ENCODE results near the gene PLRG1.

The PLRG1 gene

DNA sequence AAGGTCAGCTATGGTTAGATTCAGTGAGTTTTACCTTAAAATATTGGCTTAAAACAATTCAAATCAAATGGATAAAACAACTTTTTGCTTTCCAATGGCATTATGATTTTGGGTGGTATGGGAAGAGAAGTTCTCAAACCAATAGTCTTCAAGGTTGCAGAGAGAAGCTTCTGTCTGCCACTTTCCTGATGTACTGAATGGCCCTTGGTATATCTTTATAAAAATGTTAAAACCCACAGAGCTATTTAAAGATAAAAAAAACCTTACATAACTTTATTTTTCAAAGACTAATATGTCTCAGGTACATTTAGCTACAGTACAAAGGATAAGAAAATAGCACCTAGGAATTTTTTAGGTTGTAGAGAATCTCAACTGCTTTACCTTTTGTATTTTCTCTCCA lies 33.5 kb upstream of the PLRG1 start:
- H3K4me1 ChIP-seq (ENCODE audit: low read length): no peaks in the 10 kb centered on the region

DNA sequence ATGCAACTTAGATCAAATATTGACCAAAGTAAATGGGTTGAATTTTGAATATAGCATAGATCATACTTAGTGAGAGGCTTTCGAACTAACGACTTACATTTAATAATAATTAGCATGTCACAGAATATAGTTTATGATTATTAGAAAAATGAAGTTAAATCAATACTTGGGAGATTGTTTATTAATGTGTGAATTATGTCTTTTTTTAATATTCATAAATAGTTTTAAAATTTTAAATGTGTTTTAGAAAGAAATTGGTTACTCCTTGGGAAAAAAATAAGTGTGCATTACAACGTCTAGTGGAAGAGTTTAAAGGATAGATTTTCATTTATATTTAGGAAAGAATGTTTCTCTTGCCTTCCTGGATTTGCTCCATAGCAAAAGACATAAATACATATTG lies 33.0 kb upstream of the PLRG1 start:
- H3K79me2 ChIP-seq (ENCODE audit: low read length): no peaks in the 10 kb centered on the region
- no peaks in the 10 kb centered on the region for H3F3A ChIP-seq (ENCODE audit: insufficient read depth, low read length)
- H3K9me2 ChIP-seq (replicated peaks; ENCODE audit: insufficient read depth, low read length): no peaks in the 10 kb centered on the region
- H3K27ac ChIP-seq (ENCODE audit: low read length): no peak overlapping the region
- no peaks in the 10 kb centered on the region for H3K36me3 ChIP-seq (replicated peaks; ENCODE audit: insufficient read depth, low read length)
- H4K20me1 ChIP-seq (ENCODE audit: insufficient read depth, low read length): no peaks in the 10 kb centered on the region
- H3K4me2 ChIP-seq (ENCODE audit: low read depth, low read length): no peak overlapping the region
- TF ChIP-seq, protein P1, sequence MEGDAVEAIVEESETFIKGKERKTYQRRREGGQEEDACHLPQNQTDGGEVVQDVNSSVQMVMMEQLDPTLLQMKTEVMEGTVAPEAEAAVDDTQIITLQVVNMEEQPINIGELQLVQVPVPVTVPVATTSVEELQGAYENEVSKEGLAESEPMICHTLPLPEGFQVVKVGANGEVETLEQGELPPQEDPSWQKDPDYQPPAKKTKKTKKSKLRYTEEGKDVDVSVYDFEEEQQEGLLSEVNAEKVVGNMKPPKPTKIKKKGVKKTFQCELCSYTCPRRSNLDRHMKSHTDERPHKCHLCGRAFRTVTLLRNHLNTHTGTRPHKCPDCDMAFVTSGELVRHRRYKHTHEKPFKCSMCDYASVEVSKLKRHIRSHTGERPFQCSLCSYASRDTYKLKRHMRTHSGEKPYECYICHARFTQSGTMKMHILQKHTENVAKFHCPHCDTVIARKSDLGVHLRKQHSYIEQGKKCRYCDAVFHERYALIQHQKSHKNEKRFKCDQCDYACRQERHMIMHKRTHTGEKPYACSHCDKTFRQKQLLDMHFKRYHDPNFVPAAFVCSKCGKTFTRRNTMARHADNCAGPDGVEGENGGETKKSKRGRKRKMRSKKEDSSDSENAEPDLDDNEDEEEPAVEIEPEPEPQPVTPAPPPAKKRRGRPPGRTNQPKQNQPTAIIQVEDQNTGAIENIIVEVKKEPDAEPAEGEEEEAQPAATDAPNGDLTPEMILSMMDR (IDR thresholded peaks at IDR 0.05; ENCODE audit: low read length): no peak
- no peak for TF ChIP-seq EZH2phosphoT487 (IDR thresholded peaks at IDR 0.05; ENCODE audit: low read length)
- TF ChIP-seq EZH2 (optimal IDR thresholded peaks at IDR 0.05; ENCODE audit: low read depth, low read length): no peak
- H3K9me3 ChIP-seq (replicated peaks; ENCODE audit: insufficient read depth, low read length): no peaks in the 10 kb centered on the region
- H2AFZ ChIP-seq (ENCODE audit: low read length): no peak overlapping the region
- H3K27me3 ChIP-seq (replicated peaks; ENCODE audit: insufficient read depth, low read length): no peaks in the 10 kb centered on the region
- H3K9ac ChIP-seq (ENCODE audit: low read length): no peak overlapping the region
- H3K4me3 ChIP-seq (ENCODE audit: low read length): no peak overlapping the region
- H3K4me1 ChIP-seq (ENCODE audit: low read length): no peaks in the 10 kb centered on the region
- DNase-seq: no peak

More for the DNA sequence above, 33.5 kb upstream of the PLRG1 start:
- Histone ChIP-seq H3K36me3 (replicated peaks; ENCODE audit: insufficient read depth, low read length) (no peaks in the 10 kb centered on the region), H3F3A (ENCODE audit: insufficient read depth, low read length) (no peaks in the 10 kb centered on the region), H3K4me3 (ENCODE audit: low read length) (no peak overlapping the region), H3K27me3 (replicated peaks; ENCODE audit: insufficient read depth, low read length) (no peaks in the 10 kb centered on the region), H4K20me1 (ENCODE audit: insufficient read depth, low read length) (no peaks in the 10 kb centered on the region), H3K9ac (ENCODE audit: low read length) (no peak overlapping the region), H3K9me3 (replicated peaks; ENCODE audit: insufficient read depth, low read length) (no peaks in the 10 kb centered on the region), H2AFZ (ENCODE audit: low read length) (no peak overlapping the region), H3K79me2 (ENCODE audit: low read length) (no peaks in the 10 kb centered on the region), H3K4me2 (ENCODE audit: low read depth, low read length) (no peak overlapping the region), H3K27ac (ENCODE audit: low read length) (no peak overlapping the region), H3K9me2 (replicated peaks; ENCODE audit: insufficient read depth, low read length) (no peaks in the 10 kb centered on the region)
- no peak for TF ChIP-seq EZH2 (optimal IDR thresholded peaks at IDR 0.05; ENCODE audit: low read depth, low read length)
- DNase-seq: no peak

DNA sequence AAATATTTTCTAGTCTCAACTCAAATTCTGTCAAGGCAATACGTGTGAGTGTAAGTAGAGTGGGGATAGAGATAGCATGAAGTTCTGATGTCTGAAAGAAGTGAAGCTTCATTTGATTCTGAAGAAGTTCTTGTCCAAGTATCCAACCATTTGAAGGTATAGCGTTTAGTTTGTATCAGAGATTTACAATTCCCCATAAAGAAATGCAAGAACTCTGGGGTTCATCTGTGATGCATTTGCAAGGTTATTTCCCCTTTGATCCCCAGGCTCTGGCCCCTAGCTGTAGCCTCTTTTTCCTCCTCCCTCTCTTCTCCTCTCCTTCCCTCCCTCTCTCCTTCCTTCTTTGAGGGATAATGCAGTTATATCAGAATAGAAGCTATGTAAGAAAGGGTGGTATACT lies 32.5 kb upstream of the PLRG1 start:
- H3K27me3 ChIP-seq (replicated peaks; ENCODE audit: insufficient read depth, low read length): no peaks in the 10 kb centered on the region
- no peaks in the 10 kb centered on the region for H3K36me3 ChIP-seq (replicated peaks; ENCODE audit: insufficient read depth, low read length)
- TF ChIP-seq EZH2phosphoT487 (IDR thresholded peaks at IDR 0.05; ENCODE audit: low read length): no peak
- TF ChIP-seq, protein P1 (IDR thresholded peaks at IDR 0.05; ENCODE audit: low read length): no peak
- TF ChIP-seq EZH2 (optimal IDR thresholded peaks at IDR 0.05; ENCODE audit: low read depth, low read length): no peak
- H3K9me3 ChIP-seq (replicated peaks; ENCODE audit: insufficient read depth, low read length): no peaks in the 10 kb centered on the region
- no peak overlapping the region for H2AFZ ChIP-seq (ENCODE audit: low read length)
- H3K79me2 ChIP-seq (ENCODE audit: low read length): no peaks in the 10 kb centered on the region
- H3K4me2 ChIP-seq (ENCODE audit: low read depth, low read length): no peak overlapping the region
- no peaks in the 10 kb centered on the region for H3K9me2 ChIP-seq (replicated peaks; ENCODE audit: insufficient read depth, low read length)
- no peak overlapping the region for H3K4me3 ChIP-seq (ENCODE audit: low read length)
- no peak overlapping the region for H3K27ac ChIP-seq (ENCODE audit: low read length)
- H3K4me1 ChIP-seq (ENCODE audit: low read length): no peaks in the 10 kb centered on the region
- no peak overlapping the region for H3K9ac ChIP-seq (ENCODE audit: low read length)
- no peaks in the 10 kb centered on the region for H3F3A ChIP-seq (ENCODE audit: insufficient read depth, low read length)
- no peaks in the 10 kb centered on the region for H4K20me1 ChIP-seq (ENCODE audit: insufficient read depth, low read length)
- DNase-seq: no peak

DNA sequence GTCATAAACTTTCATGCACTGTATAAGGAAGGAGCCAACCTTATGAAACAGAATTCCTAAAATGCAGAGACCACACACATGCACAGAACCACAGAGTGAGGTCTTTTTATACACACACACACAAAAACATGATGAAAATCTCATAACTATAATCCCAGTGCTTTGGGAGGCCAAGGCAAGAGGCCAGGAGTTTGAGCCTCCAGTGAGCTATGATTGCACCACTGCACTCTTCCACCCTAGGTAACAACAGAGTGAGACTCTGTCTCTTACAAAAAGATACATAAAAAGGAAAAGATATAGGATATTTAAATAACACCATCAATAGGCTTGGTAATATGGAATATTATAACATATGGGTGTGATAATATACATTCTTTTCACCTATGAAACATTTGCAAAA lies 29.7 kb upstream of the PLRG1 start:
- no peak for DNase-seq
- no peak for TF ChIP-seq EZH2phosphoT487 (IDR thresholded peaks at IDR 0.05; ENCODE audit: low read length)
- no peak for TF ChIP-seq EZH2 (optimal IDR thresholded peaks at IDR 0.05; ENCODE audit: low read depth, low read length)
- TF ChIP-seq, protein P1 (IDR thresholded peaks at IDR 0.05; ENCODE audit: low read length): no peak
- Histone ChIP-seq H3K27ac (ENCODE audit: low read length) (no peak overlapping the region), H3K79me2 (ENCODE audit: low read length) (no peaks in the 10 kb centered on the region), H3K4me1 (ENCODE audit: low read length) (no peaks in the 10 kb centered on the region), H3K9ac (ENCODE audit: low read length) (no peak overlapping the region), H3K9me3 (replicated peaks; ENCODE audit: insufficient read depth, low read length) (no peaks in the 10 kb centered on the region), H3K4me2 (ENCODE audit: low read depth, low read length) (no peak overlapping the region), H4K20me1 (ENCODE audit: insufficient read depth, low read length) (no peaks in the 10 kb centered on the region), H3K4me3 (ENCODE audit: low read length) (no peak overlapping the region), H3K27me3 (replicated peaks; ENCODE audit: insufficient read depth, low read length) (no peaks in the 10 kb centered on the region), H3K9me2 (replicated peaks; ENCODE audit: insufficient read depth, low read length) (no peaks in the 10 kb centered on the region), H3F3A (ENCODE audit: insufficient read depth, low read length) (no peaks in the 10 kb centered on the region), H3K36me3 (replicated peaks; ENCODE audit: insufficient read depth, low read length) (no peaks in the 10 kb centered on the region), H2AFZ (ENCODE audit: low read length) (no peak overlapping the region)
